KG1 (cell line): Measurements from ENCODE around the gene LKAAEAR1.
"Not testable (repeated sequence)": the region's sequence is repeated elsewhere in the genome, so short reads cannot be mapped to it uniquely, and the experiment has no call there.

Experiments
- DNase-seq: peaks from one replicate; lab custom pipeline; 2025; lab: John Stamatoyannopoulos, UW

LKAAEAR1 gene

DNA sequence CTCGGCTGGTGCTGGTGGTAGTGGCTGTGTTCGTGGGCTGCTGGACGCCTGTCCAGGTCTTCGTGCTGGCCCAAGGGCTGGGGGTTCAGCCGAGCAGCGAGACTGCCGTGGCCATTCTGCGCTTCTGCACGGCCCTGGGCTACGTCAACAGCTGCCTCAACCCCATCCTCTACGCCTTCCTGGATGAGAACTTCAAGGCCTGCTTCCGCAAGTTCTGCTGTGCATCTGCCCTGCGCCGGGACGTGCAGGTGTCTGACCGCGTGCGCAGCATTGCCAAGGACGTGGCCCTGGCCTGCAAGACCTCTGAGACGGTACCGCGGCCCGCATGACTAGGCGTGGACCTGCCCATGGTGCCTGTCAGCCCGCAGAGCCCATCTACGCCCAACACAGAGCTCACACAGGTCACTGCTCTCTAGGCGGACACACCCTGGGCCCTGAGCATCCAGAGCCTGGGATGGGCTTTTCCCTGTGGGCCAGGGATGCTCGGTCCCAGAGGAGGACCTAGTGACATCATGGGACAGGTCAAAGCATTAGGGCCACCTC is 14.3 kb upstream of the LKAAEAR1 start:
- no peak for DNase-seq

DNA sequence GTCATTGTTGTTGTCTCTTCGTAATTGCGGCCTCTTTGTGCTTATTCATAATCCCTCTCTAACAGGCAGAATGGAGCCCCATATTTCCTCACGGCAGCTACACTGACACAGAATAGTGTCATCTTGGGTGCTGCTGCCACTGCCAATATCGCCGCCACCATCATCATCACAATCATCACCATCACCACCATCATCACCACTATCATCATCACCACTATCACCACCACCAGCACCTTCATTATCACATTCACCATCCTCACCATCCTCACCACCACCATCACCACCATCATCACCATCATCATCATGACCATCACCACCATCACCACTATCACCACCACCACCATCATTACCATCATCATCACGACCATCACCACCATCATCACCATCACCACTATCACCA is 12.3 kb upstream of the LKAAEAR1 start:
- no peak for DNase-seq

DNA sequence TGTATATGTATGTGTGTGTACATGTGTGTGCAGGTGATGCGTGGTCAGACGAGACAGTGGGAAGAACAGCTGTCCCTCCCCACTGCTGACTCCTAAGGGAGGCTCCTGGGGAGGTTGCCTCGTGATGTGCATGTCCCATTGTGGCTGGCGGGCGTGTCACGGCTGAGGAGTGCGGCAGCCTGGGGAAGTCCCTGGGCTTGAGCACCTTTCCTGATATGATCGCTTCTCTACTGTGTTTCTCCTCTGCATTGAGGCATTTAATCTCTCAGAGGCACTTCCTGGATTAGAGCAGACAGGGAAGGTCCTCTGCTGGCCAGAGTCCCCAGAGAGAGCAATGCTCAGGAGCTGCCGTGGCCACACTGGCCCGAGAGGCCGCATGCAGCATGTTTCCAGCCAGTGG is 11.7 kb upstream of the LKAAEAR1 start:
- DNase-seq = no peak

DNA sequence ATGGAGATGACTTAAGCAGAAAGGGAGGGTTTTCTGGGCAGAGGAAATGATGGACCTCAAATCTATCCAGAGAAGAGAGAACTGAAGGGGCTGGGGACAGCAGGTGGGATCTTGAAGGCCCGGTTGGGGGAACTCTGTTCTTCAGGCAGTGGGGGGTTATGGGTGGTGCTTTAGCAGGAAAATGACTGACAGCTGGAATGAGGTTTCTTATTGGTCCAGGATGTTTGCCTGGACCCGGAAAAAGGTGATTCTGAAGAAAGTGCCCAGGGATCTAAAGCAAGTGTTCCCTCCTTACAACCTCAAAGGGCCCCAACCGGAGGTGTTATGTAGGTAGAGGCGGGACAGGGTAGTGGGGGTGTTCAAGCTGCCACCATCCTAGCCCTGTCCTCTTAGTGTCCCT is 11.3 kb upstream of the LKAAEAR1 start:
- DNase-seq = no peak

DNA sequence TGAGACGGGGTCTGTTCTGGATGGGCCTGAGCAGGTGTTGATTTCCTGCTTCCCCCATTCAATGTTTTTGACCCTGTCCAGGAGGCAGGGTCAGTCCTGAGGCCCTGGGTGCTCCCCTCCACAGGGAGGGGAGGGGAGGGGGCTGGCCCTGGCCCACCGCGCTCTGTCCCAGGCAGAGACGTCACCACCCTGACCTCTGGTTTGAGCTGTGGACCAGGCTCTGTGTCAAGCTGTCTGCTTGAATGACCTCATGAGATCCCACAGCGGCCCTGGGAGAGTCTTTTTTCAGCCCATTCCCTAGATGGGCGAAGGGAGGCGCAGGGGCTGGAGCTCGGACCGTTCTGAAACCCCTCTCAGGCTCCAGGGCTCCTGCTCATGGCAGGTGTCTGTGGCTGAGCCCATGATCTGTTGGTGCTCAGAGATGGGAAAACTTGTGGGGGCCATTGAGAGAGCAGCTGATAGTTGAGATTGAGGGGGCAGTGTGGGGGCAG is 8.9 kb upstream of the LKAAEAR1 start:
- no peak for DNase-seq

DNA sequence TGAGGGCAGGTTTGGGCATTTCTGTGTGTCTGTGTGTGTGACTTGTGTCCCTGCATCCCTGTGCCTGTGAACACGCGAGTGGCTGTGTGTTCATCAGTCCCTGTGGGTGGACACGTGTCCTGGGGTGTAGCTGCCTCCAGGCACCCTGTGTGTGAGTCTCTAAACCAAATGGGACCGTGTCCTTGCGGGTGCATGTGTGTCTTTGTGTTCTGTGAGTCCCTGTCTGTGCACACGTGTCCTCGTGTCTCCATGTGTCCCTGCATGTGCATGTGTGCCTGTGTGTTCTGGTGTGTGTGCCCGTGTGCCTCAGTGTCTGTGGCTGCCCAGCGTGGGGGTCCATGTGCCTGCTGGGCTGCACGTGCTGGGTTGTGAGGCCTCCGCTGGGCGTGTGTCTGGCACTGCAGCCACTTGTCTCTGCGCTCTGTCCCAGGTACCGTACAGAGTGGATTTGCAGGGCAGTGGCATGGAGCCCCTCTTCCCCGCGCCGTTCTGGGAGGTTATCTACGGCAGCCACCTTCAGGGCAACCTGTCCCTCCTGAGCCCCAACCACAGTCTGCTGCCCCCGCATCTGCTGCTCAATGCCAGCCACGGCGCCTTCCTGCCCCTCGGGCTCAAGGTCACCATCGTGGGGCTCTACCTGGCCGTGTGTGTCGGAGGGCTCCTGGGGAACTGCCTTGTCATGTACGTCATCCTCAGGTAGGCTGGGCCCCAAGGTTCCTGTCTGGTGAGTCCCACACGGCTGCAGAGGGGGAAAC is 8.2 kb upstream of the LKAAEAR1 start:
- DNase-seq = no peak

DNA sequence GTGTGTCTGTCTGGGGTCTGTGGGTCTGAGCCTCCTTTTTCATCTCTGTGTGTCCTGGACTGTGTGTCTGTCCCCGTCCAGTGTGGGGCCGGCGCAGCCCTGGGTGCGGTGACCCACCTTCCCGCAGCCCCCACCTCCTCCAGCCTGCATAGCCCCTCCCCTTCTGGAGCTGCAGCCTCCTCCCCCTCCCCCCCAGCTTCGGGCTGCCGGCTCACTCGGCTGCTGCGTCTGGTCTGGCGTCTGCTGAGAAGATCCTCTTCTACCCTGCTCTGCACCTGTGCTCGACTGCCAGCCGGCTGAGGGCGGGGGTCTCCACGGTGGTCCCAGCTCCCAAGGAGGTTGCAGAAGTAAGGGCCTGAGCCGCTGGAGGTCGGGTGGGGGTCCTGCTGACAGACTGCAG is 7.6 kb upstream of the LKAAEAR1 start:
- DNase-seq = no peak

DNA sequence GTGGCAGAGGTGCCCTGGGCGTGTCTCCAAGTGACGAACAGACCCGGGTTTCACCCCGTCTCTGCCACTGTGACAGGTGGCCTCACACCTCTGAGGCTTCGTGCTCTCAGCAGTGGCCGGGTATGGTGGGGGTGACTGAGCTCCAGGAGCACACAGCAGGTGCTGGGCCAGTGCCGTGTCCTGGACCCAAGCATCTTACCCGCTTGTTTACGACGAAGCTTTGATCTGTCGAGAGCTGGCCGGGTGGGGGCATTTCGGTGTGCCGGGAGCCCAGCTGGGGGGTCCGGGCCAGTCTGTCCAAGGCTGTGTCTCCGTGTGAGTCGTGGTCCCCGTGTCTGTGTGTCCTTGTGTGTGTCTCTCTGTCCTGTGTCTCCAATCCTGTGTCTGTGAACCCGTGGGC is 7.1 kb upstream of the LKAAEAR1 start:
- DNase-seq = no peak

DNA sequence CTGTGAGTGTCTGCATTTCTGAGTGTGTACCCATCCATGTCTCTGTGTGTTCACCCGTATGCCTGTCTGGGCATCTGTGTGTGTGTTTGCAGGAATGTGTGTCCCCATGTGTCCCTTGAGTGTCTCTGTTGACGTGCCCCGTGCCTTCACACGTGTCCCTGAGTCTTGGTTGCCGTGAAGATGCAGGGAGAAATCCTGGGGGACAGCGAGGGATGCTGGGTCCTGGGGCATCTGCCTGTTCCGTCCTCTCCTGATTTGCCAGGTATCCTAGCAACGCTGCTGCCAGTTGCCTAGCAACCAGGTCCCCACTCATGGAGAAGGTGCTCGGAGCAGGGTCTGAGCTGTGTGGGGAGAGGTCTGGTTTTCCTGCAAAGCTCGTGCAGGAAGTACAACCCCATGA is 6.0 kb upstream of the LKAAEAR1 start:
- DNase-seq = no peak

DNA sequence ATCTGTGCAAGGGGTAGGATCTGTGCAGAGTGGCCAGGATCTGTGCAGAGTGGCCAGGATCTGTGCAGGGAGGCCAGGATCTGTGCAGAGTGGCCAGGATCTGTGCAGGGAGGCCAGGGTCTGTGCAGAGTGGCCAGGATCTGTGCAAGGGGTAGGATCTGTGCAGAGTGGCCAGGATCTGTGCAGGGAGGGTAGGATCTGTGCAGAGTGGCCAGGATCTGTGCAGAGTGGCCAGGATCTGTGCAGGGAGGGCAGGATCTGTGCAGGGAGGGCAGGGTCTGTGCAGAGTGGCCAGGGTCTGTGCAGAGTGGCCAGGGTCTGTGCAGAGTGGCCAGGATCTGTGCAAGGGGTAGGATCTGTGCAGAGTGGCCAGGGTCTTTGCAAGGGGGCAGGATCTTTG is 4.4 kb upstream of the LKAAEAR1 start:
- DNase-seq = not testable (repeated sequence)

DNA sequence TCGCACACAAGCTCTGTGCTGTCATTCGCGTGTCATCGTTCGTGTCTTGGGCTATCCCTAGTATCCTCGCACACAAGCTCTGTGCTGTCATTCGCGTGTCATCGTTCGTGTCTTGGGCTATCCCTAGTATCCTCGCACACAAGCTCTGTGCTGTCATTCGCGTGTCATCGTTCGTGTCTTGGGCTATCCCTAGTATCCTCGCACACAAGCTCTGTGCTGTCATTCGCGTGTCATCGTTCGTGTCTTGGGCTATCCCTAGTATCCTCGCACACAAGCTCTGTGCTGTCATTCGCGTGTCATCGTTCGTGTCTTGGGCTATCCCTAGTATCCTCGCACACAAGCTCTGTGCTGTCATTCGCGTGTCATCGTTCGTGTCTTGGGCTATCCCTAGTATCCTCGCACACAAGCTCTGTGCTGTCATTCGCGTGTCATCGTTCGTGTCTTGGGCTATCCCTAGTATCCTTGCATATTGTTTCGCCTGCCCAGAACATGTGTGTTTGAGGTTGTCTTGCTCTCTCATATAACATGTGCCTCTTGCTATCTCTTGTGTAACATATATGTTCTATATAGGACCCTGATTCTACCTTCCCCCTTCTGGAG is 3.1 kb upstream of the LKAAEAR1 start:
- DNase-seq = not testable (repeated sequence)

DNA sequence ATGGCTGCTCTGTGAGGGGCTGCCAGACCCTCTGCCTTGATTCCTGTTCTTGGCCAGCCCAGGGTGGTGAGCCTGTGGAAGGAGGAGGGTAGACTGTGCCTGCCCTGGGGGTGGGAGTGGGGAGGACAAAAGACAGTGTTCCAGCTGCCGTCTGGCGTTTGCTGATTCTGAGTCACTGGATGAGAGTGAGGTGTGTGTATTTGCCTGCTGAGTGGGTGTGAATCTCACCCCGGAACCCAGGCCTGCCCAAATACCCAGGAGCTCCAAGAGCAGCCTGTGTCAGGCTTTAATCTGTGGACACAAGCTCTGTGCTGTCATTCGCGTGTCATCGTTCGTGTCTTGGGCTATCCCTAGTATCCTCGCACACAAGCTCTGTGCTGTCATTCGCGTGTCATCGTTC is 2.6 kb upstream of the LKAAEAR1 start:
- DNase-seq = no peak

DNA sequence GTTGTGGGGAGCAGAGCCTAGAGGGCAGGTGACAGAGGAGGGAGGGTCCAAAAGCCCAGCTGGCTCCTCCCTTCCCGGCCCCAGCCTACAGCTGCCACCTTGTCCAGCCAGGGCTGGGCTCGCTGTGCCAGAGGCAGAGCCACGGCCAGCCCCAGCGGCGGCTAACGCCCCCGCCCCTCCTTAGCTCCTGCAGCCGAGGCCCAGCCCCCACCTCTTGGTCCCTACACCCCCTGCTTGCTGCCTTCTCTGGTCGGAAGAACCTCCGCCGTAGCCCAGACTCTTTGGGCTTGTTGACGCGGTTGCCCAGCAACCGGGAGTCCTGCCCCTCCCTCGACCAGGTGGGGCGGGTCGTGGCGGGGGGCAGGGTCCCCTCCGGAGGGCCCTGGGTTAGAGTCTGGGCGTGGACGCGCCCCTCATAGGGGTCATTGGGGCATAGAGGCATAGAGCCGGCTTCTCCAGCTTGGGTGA is 521 bp upstream of the LKAAEAR1 start:
- no peak for DNase-seq

DNA sequence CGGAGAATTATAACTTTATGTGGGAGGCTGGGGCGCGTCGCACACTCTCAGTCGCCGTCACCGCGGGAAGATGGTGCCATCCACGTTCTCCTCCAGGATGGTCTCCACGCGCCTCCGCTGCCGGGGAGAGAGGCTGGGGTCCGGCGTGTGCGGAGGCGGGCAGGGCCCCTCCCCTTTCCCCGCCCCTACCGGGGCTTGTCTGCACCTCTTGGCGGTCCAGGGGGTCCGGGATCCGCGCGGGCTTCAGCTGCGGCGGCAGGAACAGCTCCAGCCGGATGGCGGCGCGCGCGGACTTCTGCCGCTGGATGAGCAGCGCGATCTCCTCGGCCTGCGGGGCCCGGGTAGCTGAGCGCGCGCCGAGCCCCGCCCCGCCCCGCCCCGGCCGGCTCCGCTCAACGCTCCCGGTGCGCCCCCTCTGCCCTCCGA is 807 bp downstream of the LKAAEAR1 start:
- DNase-seq = peak; percentile 71

DNA sequence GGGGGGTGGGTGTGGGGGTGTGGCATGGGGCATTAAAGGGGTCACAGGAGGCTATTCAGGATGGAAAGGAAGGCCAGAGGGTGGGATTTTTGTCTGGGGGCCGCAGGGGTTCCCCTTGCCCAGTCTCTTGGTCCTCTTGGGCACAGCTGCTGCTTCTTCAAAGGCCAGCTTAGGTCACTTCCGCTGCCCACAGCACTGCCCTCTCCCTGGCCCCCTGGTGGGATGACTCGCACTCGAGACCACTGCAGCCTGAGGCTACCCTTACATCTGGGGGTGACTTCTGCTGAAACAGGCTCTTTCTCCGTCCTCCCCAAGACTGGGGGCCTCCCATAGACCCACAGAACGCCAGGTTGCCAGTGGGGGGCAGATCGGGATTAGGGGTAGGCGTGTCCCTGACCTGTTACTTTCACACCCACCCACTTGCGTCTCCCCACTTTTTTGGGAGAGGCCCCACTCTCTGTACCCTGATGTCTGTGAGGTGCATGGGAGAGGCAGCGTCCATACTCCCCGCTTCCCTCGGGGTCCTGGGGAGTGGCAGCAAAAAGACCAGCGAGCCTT is 1.3 kb downstream of the LKAAEAR1 start:
- DNase-seq = no peak

DNA sequence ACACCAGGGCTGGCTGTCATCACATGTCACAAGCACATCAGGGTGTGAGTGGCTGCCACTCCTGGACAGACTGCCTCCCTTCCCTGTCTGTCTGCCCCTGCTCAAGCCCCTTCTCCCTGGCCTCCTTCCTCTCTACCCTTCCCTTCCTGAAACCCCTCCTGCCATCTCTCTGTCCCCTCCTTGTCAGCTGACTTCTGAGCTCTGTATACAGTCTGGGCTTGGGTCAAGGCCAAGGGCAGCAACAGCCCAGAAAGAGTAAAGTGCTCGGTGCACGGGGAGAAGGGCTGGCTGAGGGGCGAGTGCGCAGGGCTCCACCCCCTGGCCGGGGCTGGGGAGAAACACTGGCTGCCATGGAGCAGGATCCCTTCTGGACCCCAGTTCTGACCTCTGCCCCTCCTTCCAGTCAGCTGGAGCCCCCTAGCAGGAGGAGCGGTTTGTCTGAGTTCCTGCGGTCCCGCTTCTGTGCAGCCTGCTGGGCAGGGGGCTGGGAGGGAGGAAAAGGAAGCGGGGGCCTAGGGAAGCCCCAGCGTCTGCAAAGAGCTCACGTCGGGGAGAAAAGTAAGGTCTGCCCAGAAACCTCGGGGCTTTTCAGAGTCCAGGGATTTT is 2.0 kb downstream of the LKAAEAR1 start:
- DNase-seq = no peak

DNA sequence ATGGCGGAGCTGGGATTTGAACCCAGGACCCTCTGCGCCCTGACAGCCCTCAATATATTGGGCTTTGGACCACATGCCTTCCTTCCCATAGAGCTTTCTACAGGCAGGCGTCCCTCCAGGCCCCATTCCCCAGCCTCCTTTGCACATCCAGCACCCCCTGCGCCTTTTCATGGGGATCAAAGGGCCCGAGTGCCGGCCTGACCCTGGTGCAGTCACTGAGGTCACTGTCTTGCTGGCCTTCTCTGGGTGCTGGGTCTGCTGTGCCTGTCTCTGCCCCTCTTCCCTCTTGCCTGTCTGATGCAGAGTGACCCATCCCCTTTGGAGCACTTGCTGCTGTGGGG is 2.6 kb downstream of the LKAAEAR1 start:
- no peak for DNase-seq

DNA sequence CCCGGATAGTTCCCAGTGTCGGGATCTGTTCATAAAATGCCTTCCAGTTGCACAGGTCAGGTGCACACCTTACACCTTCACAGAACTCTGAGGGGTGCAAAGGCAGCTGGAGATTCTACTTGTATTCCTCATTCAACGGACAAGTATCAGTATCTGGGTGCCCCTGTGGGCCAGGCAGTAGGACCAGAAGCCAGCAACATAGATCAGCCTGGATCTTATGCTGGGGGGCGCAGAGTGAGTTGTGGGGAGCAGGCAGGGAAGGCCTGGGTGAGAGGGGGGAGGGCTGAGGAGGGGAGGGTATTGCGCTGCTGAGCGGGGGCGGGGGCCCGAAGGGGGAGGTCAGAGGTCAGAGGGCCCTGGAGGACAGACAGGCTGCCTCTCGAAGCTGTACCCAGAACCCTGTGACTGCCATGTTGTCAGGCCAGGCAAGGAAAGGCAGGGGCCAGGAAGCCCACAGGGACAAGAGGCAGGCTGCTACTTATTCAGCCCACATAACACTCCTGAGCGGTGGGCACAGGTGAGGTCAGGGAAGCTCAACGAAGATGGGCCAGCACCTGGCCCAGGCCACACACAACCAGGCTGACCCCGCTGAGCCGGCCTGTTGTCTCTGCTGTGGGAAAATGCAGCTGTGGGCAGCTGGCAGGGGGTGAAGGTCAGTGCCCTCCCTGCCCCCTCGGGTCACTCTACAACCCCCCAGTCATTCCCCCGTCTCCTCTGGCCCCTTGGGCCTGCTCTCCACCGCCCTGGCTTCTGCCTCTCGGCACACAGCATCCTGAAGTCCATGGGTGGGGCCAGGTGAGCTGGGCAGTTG is 3.2 kb downstream of the LKAAEAR1 start:
- no peak for DNase-seq

DNA sequence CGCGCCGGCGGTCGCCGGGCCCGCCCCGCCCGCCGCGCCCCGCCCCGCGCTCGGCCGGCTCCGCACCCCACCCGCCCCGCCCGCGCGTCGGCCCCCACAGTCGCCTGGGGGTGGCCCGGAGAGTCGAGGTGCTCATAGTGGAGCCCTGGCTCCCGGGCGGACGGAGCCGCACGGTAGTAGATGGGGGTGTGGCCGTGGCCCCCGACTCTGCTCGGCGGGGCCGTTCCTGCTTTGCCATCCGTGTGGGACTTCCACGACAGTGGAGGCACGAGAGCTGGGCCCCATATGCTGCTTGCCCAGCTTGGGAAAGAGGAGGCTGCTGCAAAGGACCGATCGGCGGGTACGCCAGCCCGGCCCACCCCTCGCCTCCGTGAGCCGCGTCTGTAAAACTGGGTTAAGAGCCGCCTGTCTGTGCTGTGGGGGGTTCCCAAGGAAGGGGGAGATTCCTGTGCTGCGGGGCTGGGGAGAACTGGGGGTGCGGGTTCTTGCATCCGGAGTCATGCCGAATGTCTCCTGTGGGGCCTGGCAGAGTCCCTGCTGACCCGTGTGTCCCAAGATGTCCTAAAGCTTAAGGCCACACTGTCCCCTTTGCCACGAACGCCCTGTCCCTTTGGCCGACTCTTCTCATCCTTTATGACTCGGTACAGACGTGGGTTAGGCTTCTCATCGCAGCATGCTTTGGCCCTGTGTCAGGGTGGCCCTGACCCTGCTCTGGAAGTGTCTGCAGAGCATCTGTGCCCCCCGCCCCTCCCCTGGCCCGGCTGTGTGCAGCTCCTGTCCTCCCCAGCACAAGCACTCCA is 4.0 kb downstream of the LKAAEAR1 start, which contains the start of gene OPRL1:
Gene OPRL1 (plus strand): TSS at position 70 of the 800 bp plus-strand sequence. CDS start 12,639 bp downstream, outside the sequence.
- no peak for DNase-seq

DNA sequence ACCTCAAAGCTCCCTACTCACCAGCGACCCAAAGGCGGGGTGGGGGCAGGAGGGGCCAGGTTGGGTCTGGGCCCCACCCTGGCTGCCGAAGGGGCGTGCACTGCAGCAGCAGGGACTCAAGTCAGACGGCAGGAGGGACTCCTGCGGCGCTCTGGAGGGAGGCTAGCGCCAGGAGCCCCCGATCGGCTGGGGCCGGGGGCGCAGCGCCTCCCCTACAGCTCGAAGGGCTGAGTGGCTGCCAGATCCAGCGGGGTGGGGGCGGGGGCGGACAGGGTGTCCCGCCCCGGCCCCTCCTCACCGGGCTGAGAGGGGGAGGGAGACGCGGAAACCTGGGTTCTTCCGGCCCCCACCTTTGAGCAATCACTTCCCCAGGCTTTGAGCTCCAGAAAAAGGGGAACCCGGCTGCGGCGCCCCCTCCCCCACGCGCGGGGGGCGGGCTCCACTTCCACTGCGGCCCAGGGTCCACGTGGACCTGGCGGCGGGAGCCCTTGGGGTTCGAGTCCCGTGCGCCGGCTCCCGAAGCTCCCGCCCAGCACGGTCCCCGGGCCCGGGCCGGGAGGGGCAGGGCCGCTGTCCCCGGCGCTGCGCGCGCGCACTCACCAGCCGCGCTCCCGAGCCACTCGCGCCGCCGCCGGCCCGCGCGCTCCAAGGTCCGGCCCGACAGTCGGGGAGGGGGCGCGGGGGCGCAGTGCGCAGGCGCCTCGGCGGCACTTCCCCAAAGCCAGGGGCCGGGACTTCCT is 4.8 kb downstream of the LKAAEAR1 start, which contains the start of gene RGS19:
Gene RGS19 (minus strand): TSS at position 246 of the 740 bp plus-strand sequence. CDS start 2,632 bp downstream, outside the sequence.
- DNase-seq = peak; percentile 92
